ENCODE data around the gene DAPK1.

DAPK1 gene

DNA sequence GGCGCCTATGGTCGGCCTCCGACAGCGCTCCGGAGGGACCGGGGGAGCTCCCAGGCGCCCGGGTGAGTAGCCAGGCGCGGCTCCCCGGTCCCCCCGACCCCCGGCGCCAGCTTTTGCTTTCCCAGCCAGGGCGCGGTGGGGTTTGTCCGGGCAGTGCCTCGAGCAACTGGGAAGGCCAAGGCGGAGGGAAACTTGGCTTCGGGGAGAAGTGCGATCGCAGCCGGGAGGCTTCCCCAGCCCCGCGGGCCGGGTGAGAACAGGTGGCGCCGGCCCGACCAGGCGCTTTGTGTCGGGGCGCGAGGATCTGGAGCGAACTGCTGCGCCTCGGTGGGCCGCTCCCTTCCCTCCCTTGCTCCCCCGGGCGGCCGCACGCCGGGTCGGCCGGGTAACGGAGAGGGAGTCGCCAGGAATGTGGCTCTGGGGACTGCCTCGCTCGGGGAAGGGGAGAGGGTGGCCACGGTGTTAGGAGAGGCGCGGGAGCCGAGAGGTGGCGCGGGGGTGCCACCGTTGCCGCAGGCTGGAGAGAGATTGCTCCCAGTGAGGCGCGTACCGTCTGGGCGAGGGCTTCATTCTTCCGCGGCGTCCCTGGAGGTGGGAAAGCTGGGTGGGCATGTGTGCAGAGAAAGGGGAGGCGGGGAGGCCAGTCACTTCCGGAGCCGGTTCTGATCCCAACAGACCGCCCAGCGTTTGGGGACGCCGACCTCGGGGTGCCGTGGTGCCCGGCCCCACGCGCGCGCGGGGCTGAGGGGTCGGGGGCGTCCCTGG is 561 bp downstream of the DAPK1 start:
- Histone ChIP-seq H2AFZ (ENCODE audit: low read depth, low read length) (peak overlapping the region; percentile 92), H3K18ac (ENCODE audit: low read depth in 1 of 2, low read length in 2 of 2) (peak overlapping the region; percentile 77 to 99), H3K9me3 (ENCODE audit: control insufficient read depth, low read length) (no peaks in the 10 kb centered on the region), H2BK15ac (ENCODE audit: low read depth, poor library complexity, severe bottlenecking) (peak overlapping the region; percentile 33), H2BK120ac (ENCODE audit: low read depth, low read length) (peak overlapping the region; percentile 84), H3K27me3 (ENCODE audit: control insufficient read depth in 1 of 2, insufficient read depth in 1 of 2, low read length in 2 of 2) (peaks cover 0 to 9% of the 10 kb centered on the region in 2 experiments), H3K36me3 (ENCODE audit: control insufficient read depth in 1 of 2, insufficient read depth in 2 of 2, low read depth in 1 of 2, low read length in 2 of 2) (peaks cover 0 to 5% of the 10 kb centered on the region in 2 experiments), H4K91ac (ENCODE audit: low read length) (no peak overlapping the region), H3K23ac (ENCODE audit: low read length in 2 of 2) (peak overlapping the region in 1 of 2 experiments; percentile 23), H3K4me2 (ENCODE audit: low read length, poor library complexity, severe bottlenecking) (peak overlapping the region; percentile 88), H3K9ac (ENCODE audit: low read length) (peak overlapping the region; percentile 81), H2BK12ac (ENCODE audit: low read length in 2 of 2) (peak overlapping the region in 1 of 2 experiments; percentile 90), H3K27ac (ENCODE audit: low read length, poor library complexity, severe bottlenecking) (peak overlapping the region; percentile 59), H4K8ac (ENCODE audit: low read length) (no peak overlapping the region), H2AK5ac (ENCODE audit: low read length, severe bottlenecking) (peak overlapping the region; percentile 41), H3K4me1 (ENCODE audit: control insufficient read depth, insufficient read depth, low read depth, low read length) (peaks cover 7% of the 10 kb centered on the region), H3K14ac (ENCODE audit: low read length in 2 of 2) (peak overlapping the region in 1 of 2 experiments; percentile 61), H2BK5ac (ENCODE audit: low read depth, low read length, poor library complexity, severe bottlenecking) (peak overlapping the region; percentile 96), H3K4ac (ENCODE audit: low read depth in 1 of 2, low read length in 2 of 2) (peak overlapping the region in 1 of 2 experiments; percentile 76), H3K79me1 (replicated peaks; ENCODE audit: low read length, poor library complexity, severe bottlenecking) (peaks cover 4% of the 10 kb centered on the region), H3K4me3 (ENCODE audit: insufficient read depth in 1 of 2, low read depth in 1 of 2, low read length in 2 of 2) (peak overlapping the region; percentile 83 to 97)
- peak; percentile 53 for DNase-seq
- 1% methylated on average over 62 of the region's 80 CpGs for WGBS

GRCh38 chr9:87498811-87499360 is 1.2 kb downstream of the DAPK1 start:
- peaks cover 4% of the 10 kb centered on the region for H3K79me1 ChIP-seq (replicated peaks; ENCODE audit: low read length, poor library complexity, severe bottlenecking)
- peak overlapping the region; percentile 81 for H3K9ac ChIP-seq (ENCODE audit: low read length)
- peak overlapping the region; percentile 49 for H3K27ac ChIP-seq (ENCODE audit: low read length, poor library complexity, severe bottlenecking)
- peak overlapping the region in 1 of 2 experiments; percentile 90 for H2BK12ac ChIP-seq (ENCODE audit: low read length in 2 of 2)
- H3K27me3 ChIP-seq (ENCODE audit: control insufficient read depth in 1 of 2, insufficient read depth in 1 of 2, low read length in 2 of 2): peaks cover 0 to 7% of the 10 kb centered on the region in 2 experiments
- peak overlapping the region in 1 of 2 experiments; percentile 61 for H3K14ac ChIP-seq (ENCODE audit: low read length in 2 of 2)
- H3K18ac ChIP-seq (ENCODE audit: low read depth in 1 of 2, low read length in 2 of 2): peak overlapping the region; percentile 6 to 99
- peaks cover 0 to 5% of the 10 kb centered on the region in 2 experiments for H3K36me3 ChIP-seq (ENCODE audit: control insufficient read depth in 1 of 2, insufficient read depth in 2 of 2, low read depth in 1 of 2, low read length in 2 of 2)
- H2BK120ac ChIP-seq (ENCODE audit: low read depth, low read length): peak overlapping the region; percentile 51
- peaks cover 7% of the 10 kb centered on the region for H3K4me1 ChIP-seq (ENCODE audit: control insufficient read depth, insufficient read depth, low read depth, low read length)
- peak overlapping the region; percentile 92 for H2AFZ ChIP-seq (ENCODE audit: low read depth, low read length)
- H2BK5ac ChIP-seq (ENCODE audit: low read depth, low read length, poor library complexity, severe bottlenecking): peak overlapping the region; percentile 47
- WGBS: 11% methylated on average over 18 of the region's 26 CpGs
- H4K91ac ChIP-seq (ENCODE audit: low read length): no peak overlapping the region
- no peaks in the 10 kb centered on the region for H3K9me3 ChIP-seq (ENCODE audit: control insufficient read depth, low read length)
- no peak overlapping the region for H2BK15ac ChIP-seq (ENCODE audit: low read depth, poor library complexity, severe bottlenecking)
- peak overlapping the region; percentile 83 to 97 for H3K4me3 ChIP-seq (ENCODE audit: insufficient read depth in 1 of 2, low read depth in 1 of 2, low read length in 2 of 2)
- H2AK5ac ChIP-seq (ENCODE audit: low read length, severe bottlenecking): no peak overlapping the region
- H3K23ac ChIP-seq (ENCODE audit: low read length in 2 of 2): peak overlapping the region in 1 of 2 experiments; percentile 48
- peak overlapping the region in 1 of 2 experiments; percentile 11 for H3K4ac ChIP-seq (ENCODE audit: low read depth in 1 of 2, low read length in 2 of 2)
- DNase-seq: no peak
- H4K8ac ChIP-seq (ENCODE audit: low read length): no peak overlapping the region
- H3K4me2 ChIP-seq (ENCODE audit: low read length, poor library complexity, severe bottlenecking): peak overlapping the region; percentile 88

DNA sequence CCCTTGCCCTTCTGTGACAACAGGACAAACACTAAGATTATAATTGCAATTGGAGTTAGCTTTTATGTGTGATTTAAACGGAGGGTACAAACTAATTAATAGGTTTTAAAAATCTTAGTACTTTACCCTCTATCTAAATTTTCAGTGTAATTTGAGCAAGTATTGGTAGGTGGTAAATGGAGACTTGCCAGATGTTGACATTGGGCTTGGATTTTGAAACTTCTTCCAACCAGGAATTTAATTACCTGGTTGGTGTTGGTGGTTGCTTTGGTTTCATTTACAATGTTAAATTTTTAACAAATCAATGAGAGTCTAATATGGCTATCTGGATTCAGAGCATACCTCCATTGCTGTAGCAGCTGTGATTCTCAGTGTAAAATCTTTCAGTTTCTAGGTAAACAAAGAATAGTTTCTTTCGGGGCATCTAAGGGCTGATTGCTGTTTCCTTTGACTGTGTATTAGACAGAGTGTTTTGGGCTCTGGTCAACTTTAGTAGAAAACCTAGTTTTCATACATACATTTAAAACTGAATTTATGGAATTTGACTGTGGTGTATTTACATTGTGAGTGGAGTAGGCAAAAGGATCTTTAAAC is 1.9 kb downstream of the DAPK1 start:
- Histone ChIP-seq H3K23ac (ENCODE audit: low read length in 2 of 2) (no peak overlapping the region), H2BK12ac (ENCODE audit: low read length in 2 of 2) (no peak overlapping the region), H4K91ac (ENCODE audit: low read length) (no peak overlapping the region), H2AFZ (ENCODE audit: low read depth, low read length) (no peak overlapping the region), H2BK5ac (ENCODE audit: low read depth, low read length, poor library complexity, severe bottlenecking) (no peak overlapping the region), H3K4me3 (ENCODE audit: insufficient read depth in 1 of 2, low read depth in 1 of 2, low read length in 2 of 2) (peak overlapping the region in 1 of 2 experiments; percentile 83), H3K27ac (ENCODE audit: low read length, poor library complexity, severe bottlenecking) (no peak overlapping the region), H2BK15ac (ENCODE audit: low read depth, poor library complexity, severe bottlenecking) (no peak overlapping the region), H3K9me3 (ENCODE audit: control insufficient read depth, low read length) (no peaks in the 10 kb centered on the region), H3K14ac (ENCODE audit: low read length in 2 of 2) (no peak overlapping the region), H3K27me3 (ENCODE audit: control insufficient read depth in 1 of 2, insufficient read depth in 1 of 2, low read length in 2 of 2) (peaks cover 0 to 7% of the 10 kb centered on the region in 2 experiments), H3K36me3 (ENCODE audit: control insufficient read depth in 1 of 2, insufficient read depth in 2 of 2, low read depth in 1 of 2, low read length in 2 of 2) (peaks cover under 1 to 5% of the 10 kb centered on the region in 2 experiments), H3K4me2 (ENCODE audit: low read length, poor library complexity, severe bottlenecking) (peak overlapping the region; percentile 88), H3K79me1 (replicated peaks; ENCODE audit: low read length, poor library complexity, severe bottlenecking) (peaks cover 6% of the 10 kb centered on the region), H3K9ac (ENCODE audit: low read length) (peak overlapping the region; percentile 81), H3K18ac (ENCODE audit: low read depth in 1 of 2, low read length in 2 of 2) (no peak overlapping the region), H4K8ac (ENCODE audit: low read length) (no peak overlapping the region), H2AK5ac (ENCODE audit: low read length, severe bottlenecking) (no peak overlapping the region), H3K4ac (ENCODE audit: low read depth in 1 of 2, low read length in 2 of 2) (no peak overlapping the region), H3K4me1 (ENCODE audit: control insufficient read depth, insufficient read depth, low read depth, low read length) (peaks cover 7% of the 10 kb centered on the region), H2BK120ac (ENCODE audit: low read depth, low read length) (no peak overlapping the region)
- no peak for DNase-seq
- WGBS: 43% methylated on average over 1 of the region's 2 CpGs

Measured in mesenchymal stem cell (in vitro differentiated cells and primary cell).